Body of pancreas (tissue), 4 donors: Measurements from ENCODE around the gene WRAP73. TPM values are rescaled to one million over a fixed set of nuclear protein-coding genes. Genes with fewer than 3 reads are reported as not detected.

Experiments used
- ATAC-seq: fragments of 150-250 bp; one replicate; pipeline ENCODE4 v1.9.1; 2016
- DNase-seq, 4 donors: peaks; one replicate each; pipeline ENCODE4 v3.0.0-alpha.2; 2019
- H3K27ac ChIP-seq, 4 donors: fragments of 200-600 bp; sonication (generic); 1 replicate in 3 of 4; 2 replicates in 1 of 4; pipeline versions ENCODE4 v1.5.1 to v1.6.1; 2016 to 2019; ENCODE audit warnings: mild to moderate bottlenecking in 1 of 4, mixed read lengths in 1 of 4, moderate library complexity in 1 of 4
- H3K27me3 ChIP-seq, 2 donors: fragments of 200-600 bp; sonication (generic); one replicate each; pipeline ENCODE4 v1.6.0; 2016; ENCODE audit warnings: mild to moderate bottlenecking in 1 of 2
- H3K36me3 ChIP-seq, 2 donors: fragments of 200-600 bp; sonication (generic); replicated peaks in 1 of 2; 2 replicates each; pipeline ENCODE4 v1.5.1; 2016; ENCODE audit warnings: low read depth in 2 of 2; ENCODE audit not compliant: insufficient read depth in 1 of 2
- H3K4me1 ChIP-seq: fragments of 200-600 bp; sonication (generic); one replicate; pipeline ENCODE4 v1.6.0; 2016
- H3K4me3 ChIP-seq, 2 donors: fragments of 200-600 bp; sonication (generic); 1 replicate in 1 of 2; 2 replicates in 1 of 2; pipeline ENCODE4 v1.5.1; 2016 to 2019
- H3K9me3 ChIP-seq, 3 donors: fragments of 200-600 bp; sonication (generic); 1 replicate in 2 of 3; 2 replicates in 1 of 3; pipeline ENCODE4 v1.5.1; 2016
- POLR2A ChIP-seq, 3 donors: fragments of 450-650 bp; IDR thresholded peaks; one replicate each; pipeline ENCODE4 v1.6.1; 2016; ENCODE audit warnings: antibody characterized with exemption in 3 of 3, mild to moderate bottlenecking in 2 of 3
- WGBS, 2 donors: methylation state at CpG; one replicate each; pipeline ENCODE4 v1.1.5; 2017; 5-methylcytosine and 5-hydroxymethylcytosine counted together
- intact Hi-C: fragments of 100-400 bp; cut with DNase I; formaldehyde crosslinking; loops from one replicate; pipeline ENCODE4 v1.15.1; 2023
- total RNA-seq, 2 donors: library from RNA; depleted of rRNA; stranded (reverse); fragments of >200 nt; gene quantifications; one replicate each; pipeline ENCODE4 v1.1.0, GENCODE V29; 2016
- TF ChIP-seq, protein P1 (sequence below), 7 experiments: fragments of 450-650 bp in 4 of 7; fragments of 200-600 bp in 3 of 7; sonication (generic) in 3 of 7; IDR thresholded peaks; one replicate each; pipeline ENCODE4 v1.5.1; 2016 to 2019; ENCODE audit warnings: antibody characterized with exemption in 7 of 7

Gene WRAP73
- total RNA-seq, 2 donors from 2014 or later, result 7.8 to 35.6 TPM

DNA sequence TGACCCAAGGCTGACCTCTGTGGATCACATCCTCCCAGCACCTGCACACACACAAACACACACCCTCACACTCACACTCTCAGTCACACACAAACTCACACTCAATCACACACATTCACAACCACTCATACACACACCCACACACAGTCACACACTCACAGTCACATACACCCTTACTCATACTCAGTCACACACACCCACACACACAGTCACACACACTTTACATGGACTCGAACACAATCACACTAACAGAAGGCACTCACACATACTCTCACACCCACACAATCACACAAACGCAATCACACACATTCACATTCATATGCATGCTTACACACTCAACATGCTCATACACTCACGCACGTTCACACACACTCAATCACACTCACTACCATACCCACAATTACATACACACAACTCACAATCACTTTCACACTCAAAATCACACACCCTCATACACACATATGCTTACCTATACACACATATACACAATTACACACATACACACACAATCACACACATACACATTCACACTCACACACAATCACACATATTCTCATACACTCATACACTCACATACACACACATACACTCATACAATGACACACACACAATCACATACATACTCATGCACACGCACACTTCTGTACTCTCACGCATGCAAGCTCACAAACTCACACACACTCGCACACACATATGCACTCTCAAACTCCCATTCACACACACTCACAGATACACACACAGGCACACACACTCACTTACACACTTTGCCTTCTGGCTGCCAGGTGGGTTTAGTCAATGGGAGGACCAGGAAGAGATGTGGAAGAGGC lies 44.7 kb downstream of the WRAP73 start:
- Histone ChIP-seq H3K27ac (no peak overlapping the region), H3K36me3 (no peaks in the 10 kb centered on the region), H3K9me3 (peaks cover 0 to 5% (median 0%) of the 10 kb centered on the region in 3 donors), H3K4me3 (no peak overlapping the region), H3K27me3 (peaks cover 0 to 7% of the 10 kb centered on the region in 2 donors), H3K4me1 (peaks cover 3% of the 10 kb centered on the region)
- 88 to 89% methylated on average over 7 of the region's 7 CpGs for WGBS, 2 donors
- TF ChIP-seq, protein P1, sequence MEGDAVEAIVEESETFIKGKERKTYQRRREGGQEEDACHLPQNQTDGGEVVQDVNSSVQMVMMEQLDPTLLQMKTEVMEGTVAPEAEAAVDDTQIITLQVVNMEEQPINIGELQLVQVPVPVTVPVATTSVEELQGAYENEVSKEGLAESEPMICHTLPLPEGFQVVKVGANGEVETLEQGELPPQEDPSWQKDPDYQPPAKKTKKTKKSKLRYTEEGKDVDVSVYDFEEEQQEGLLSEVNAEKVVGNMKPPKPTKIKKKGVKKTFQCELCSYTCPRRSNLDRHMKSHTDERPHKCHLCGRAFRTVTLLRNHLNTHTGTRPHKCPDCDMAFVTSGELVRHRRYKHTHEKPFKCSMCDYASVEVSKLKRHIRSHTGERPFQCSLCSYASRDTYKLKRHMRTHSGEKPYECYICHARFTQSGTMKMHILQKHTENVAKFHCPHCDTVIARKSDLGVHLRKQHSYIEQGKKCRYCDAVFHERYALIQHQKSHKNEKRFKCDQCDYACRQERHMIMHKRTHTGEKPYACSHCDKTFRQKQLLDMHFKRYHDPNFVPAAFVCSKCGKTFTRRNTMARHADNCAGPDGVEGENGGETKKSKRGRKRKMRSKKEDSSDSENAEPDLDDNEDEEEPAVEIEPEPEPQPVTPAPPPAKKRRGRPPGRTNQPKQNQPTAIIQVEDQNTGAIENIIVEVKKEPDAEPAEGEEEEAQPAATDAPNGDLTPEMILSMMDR (IDR thresholded peaks at IDR 0.05), result no peak
- no peak for TF ChIP-seq POLR2A (IDR thresholded peaks at IDR 0.05)
- no peak for ATAC-seq
- DNase-seq, result no peak
- intact Hi-C loops, result no loop called here

DNA sequence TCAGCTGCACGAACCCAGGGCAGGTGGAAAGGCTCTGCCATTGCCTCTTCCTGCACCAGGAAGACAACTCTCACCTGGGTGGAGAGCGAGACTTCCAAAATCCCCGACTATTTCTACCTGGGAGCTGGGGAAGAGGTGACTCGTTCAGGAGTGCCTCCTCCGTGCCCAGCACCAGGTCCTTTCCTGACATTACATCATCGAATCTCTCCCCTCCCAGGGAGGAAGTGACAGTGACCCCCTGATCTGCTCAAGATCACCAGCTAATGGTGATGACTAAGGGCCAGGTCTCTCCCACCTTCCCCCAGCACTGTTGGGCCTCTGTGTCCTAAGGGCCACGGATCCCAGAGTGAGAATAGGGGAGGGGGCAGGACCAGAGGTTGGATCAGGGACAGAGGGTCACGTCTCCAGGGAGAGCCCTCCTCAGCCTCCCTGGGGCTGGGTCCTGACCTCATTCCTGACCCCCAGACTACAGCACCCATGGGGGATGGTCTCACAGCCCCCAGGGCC lies 45.4 kb downstream of the WRAP73 start:
- no peaks in the 10 kb centered on the region for H3K27me3 ChIP-seq
- intact Hi-C loops, result no loop called here
- H3K27ac ChIP-seq, result no peak overlapping the region
- 72 to 77% methylated on average over 6 to 8 of the region's 8 CpGs for WGBS, 2 donors
- DNase-seq (no peak), ATAC-seq (no peak)
- H3K4me1 ChIP-seq, result no peaks in the 10 kb centered on the region
- H3K4me3 ChIP-seq, result no peak overlapping the region
- peaks cover 0 to 5% (median 0%) of the 10 kb centered on the region in 3 donors for H3K9me3 ChIP-seq
- TF ChIP-seq, protein P1 (IDR thresholded peaks at IDR 0.05), result no peak
- no peak for TF ChIP-seq POLR2A (IDR thresholded peaks at IDR 0.05)
- H3K36me3 ChIP-seq, result no peaks in the 10 kb centered on the region

DNA sequence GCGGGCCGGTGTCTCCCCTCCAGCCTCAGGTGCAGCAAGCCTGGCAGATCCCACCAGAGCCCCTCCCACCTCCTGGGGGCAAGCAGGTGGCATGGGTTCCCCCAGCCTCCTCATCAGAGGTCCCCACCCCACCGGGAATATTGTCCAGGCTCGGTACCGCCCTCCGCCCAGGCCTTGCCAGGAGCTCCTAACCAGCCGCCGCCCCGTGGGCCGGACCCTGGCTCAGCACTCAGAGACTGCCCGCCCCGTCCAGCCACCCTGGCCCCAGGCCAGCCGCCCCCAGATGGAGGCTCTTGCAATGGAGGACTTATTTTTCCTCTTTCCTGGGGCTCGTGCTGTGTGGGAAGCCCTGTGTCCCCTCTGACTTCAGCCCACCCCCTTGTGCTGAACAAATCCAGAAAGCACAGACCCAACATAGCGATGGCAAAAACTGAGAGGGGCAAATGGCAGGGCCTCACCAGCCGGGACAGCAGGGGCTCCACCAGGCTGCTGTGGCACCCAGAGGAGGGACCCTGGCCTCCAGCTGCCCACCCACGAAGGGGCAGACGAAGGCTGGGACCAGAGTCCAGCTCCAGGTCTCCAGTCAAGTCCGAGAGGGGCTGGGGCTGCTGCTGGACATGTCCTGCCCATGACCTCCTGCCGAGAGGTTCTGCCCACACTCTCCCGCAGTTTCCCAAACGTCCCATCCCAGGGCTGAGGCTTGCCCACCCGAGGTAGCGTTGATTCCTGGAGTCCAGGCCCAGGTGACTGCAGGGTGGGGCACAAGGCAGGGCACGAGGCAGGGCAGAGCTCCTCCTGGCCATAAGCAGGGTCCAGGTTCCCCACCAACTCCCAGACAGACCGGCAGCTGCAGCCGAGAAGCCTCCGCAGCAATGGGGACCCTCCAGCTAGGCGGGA lies 46.1 kb downstream of the WRAP73 start:
- H3K4me1 ChIP-seq, result peaks cover under 1% of the 10 kb centered on the region
- no peaks in the 10 kb centered on the region for H3K36me3 ChIP-seq
- H3K27ac ChIP-seq, result no peak overlapping the region
- no peak overlapping the region for H3K4me3 ChIP-seq
- DNase-seq (no peak), ATAC-seq (no peak)
- H3K27me3 ChIP-seq, result no peaks in the 10 kb centered on the region
- TF ChIP-seq, protein P1 (IDR thresholded peaks at IDR 0.05), result no peak
- no peak for TF ChIP-seq POLR2A (IDR thresholded peaks at IDR 0.05)
- H3K9me3 ChIP-seq, result peaks cover 0 to 5% (median 0%) of the 10 kb centered on the region in 3 donors
- 85 to 98% methylated on average over 6 to 28 of the region's 29 CpGs for WGBS, 2 donors
- intact Hi-C loops, result no loop called here

DNA sequence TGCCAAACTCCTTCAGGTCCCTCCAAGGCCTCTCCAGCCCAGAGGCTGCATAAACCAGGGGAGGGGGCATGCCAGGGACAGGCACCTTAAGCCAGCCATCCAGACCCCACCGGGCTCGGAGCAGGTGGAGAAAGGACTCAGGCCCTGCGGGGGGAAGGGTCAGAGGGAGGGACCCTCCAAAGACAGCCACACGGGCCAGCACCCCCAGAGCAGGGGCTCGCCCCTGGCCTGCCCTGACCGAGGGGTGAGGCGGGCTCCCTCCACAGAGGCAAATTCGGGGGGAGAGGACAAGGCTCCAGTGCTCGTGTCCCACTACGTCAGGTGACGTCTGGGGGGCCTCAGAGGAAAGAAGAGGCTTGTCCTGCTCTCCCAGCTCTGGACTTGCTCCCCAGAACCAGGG lies 46.7 kb downstream of the WRAP73 start:
- ATAC-seq (no peak), DNase-seq (no peak)
- intact Hi-C loops, result no loop called here
- 67 to 80% methylated on average over 1 to 8 of the region's 11 CpGs for WGBS, 2 donors
- Histone ChIP-seq H3K9me3 (peaks cover 0 to 5% (median 0%) of the 10 kb centered on the region in 3 donors), H3K4me1 (peaks cover 7% of the 10 kb centered on the region), H3K36me3 (no peaks in the 10 kb centered on the region), H3K27ac (no peak overlapping the region), H3K4me3 (no peak overlapping the region), H3K27me3 (no peaks in the 10 kb centered on the region)
- TF ChIP-seq POLR2A (IDR thresholded peaks at IDR 0.05), result no peak
- TF ChIP-seq, protein P1 (IDR thresholded peaks at IDR 0.05), result no peak
